NCI-H2227 treated with DMSO at 0.1 percent for 48 hours (cell line): ENCODE results near the gene ILKAP.

Experiments used
- DNase-seq: peaks from one replicate; lab custom pipeline; 2025; lab: John Stamatoyannopoulos, UW

ILKAP gene

GRCh38 chr2:238166391-238167343 lies 36.8 kb downstream of the ILKAP start:
- no peak for DNase-seq

- no peak for DNase-seq
Observed at GRCh38 chr2:238165288-238165921, 38.1 kb downstream of the ILKAP start.

- no peak for DNase-seq
Observed at GRCh38 chr2:238164906-238165287, 38.6 kb downstream of the ILKAP start.

GRCh38 chr2:238163481-238164198 lies 39.9 kb downstream of the ILKAP start:
- DNase-seq, result no peak

GRCh38 chr2:238162846-238163441 lies 40.6 kb downstream of the ILKAP start:
- no peak for DNase-seq

- DNase-seq, result no peak
Observed at GRCh38 chr2:238162251-238162845, 41.1 kb downstream of the ILKAP start.

- DNase-seq, result no peak
Observed at GRCh38 chr2:238161291-238162051, 42.0 kb downstream of the ILKAP start.

- DNase-seq, result no peak
Observed at GRCh38 chr2:238160206-238161129, 43.0 kb downstream of the ILKAP start.

- DNase-seq, result no peak
Observed at GRCh38 chr2:238159661-238160205, 43.8 kb downstream of the ILKAP start.

- no peak for DNase-seq
Observed at GRCh38 chr2:238159071-238159539, 44.4 kb downstream of the ILKAP start.

- DNase-seq, result peak; percentile 12
Observed at GRCh38 chr2:238158509-238159070, 44.9 kb downstream of the ILKAP start, which contains the start of gene ERFE. Gene ERFE, plus strand, starts transcription at chr2:238158970. Its CDS starts 38 bp downstream, at chr2:238159008.

- no peak for DNase-seq
Observed at GRCh38 chr2:238158018-238158508, 45.4 kb downstream of the ILKAP start.

GRCh38 chr2:238157506-238158017 lies 45.9 kb downstream of the ILKAP start:
- DNase-seq, result no peak

GRCh38 chr2:238155761-238156694 lies 47.5 kb downstream of the ILKAP start:
- DNase-seq, result no peak

GRCh38 chr2:238155051-238155760 lies 48.3 kb downstream of the ILKAP start:
- DNase-seq, result no peak

- no peak for DNase-seq
Observed at GRCh38 chr2:238154570-238154969, 48.9 kb downstream of the ILKAP start.
